22Rv1 (cell line): Measurements from ENCODE around the gene ALOX15.
"Not testable (repeated sequence)": the region's sequence is repeated elsewhere in the genome, so short reads cannot be mapped to it uniquely, and the experiment has no call there.

Experiments
- H3K27ac ChIP-seq: fragments of 450-650 bp; 2 replicates; pipeline ENCODE4 v1.5.1; 2017
- CTCF ChIP-seq: fragments of 450-650 bp; IDR thresholded peaks from 2 replicates; pipeline ENCODE4 v1.5.1; 2017; ENCODE audit warnings: mild to moderate bottlenecking
- ZFX ChIP-seq: fragments of 450-650 bp; IDR thresholded peaks from 2 replicates; pipeline ENCODE4 v1.6.1; 2017; ENCODE audit warnings: antibody characterized with exemption, borderline replicate concordance

Gene ALOX15

GRCh38 chr17:4634976-4635375 lies 6.5 kb downstream of the ALOX15 start:
- H3K27ac ChIP-seq: no peak overlapping the region
- TF ChIP-seq ZFX: no peak
- TF ChIP-seq CTCF: no peak

GRCh38 chr17:4633643-4634042 lies 7.8 kb downstream of the ALOX15 start:
- TF ChIP-seq ZFX (no peak), CTCF (no peak)
- H3K27ac ChIP-seq: no peak overlapping the region

GRCh38 chr17:4632581-4632920 lies 8.9 kb downstream of the ALOX15 start:
- TF ChIP-seq ZFX (no peak), CTCF (no peak)

GRCh38 chr17:4631836-4632580 lies 9.5 kb downstream of the ALOX15 start:
- H3K27ac ChIP-seq: no peak overlapping the region
- TF ChIP-seq ZFX (no peak), CTCF (no peak)

More at GRCh38 chr17:4632581-4632920, 8.9 kb downstream of the ALOX15 start:
- H3K27ac ChIP-seq: no peak overlapping the region

GRCh38 chr17:4631431-4631830 lies 10.0 kb downstream of the ALOX15 start:
- no peak overlapping the region for H3K27ac ChIP-seq
- TF ChIP-seq CTCF (no peak), ZFX (no peak)

GRCh38 chr17:4626734-4627256 lies 14.7 kb downstream of the ALOX15 start:
- no peak for TF ChIP-seq CTCF
- TF ChIP-seq ZFX: no peak
- H3K27ac ChIP-seq: no peak overlapping the region

- TF ChIP-seq ZFX (no peak), CTCF (no peak)
- no peak overlapping the region for H3K27ac ChIP-seq
Observed at GRCh38 chr17:4625181-4625617, 16.3 kb downstream of the ALOX15 start.

- not testable (repeated sequence) for H3K27ac ChIP-seq
Observed at GRCh38 chr17:4624451-4624911, 17.0 kb downstream of the ALOX15 start.
